ENCODE results near the gene FAM32A.
A peak's percentile ranks its signal among the peaks of the same experiment; 100 is the strongest.

FAM32A gene

DNA sequence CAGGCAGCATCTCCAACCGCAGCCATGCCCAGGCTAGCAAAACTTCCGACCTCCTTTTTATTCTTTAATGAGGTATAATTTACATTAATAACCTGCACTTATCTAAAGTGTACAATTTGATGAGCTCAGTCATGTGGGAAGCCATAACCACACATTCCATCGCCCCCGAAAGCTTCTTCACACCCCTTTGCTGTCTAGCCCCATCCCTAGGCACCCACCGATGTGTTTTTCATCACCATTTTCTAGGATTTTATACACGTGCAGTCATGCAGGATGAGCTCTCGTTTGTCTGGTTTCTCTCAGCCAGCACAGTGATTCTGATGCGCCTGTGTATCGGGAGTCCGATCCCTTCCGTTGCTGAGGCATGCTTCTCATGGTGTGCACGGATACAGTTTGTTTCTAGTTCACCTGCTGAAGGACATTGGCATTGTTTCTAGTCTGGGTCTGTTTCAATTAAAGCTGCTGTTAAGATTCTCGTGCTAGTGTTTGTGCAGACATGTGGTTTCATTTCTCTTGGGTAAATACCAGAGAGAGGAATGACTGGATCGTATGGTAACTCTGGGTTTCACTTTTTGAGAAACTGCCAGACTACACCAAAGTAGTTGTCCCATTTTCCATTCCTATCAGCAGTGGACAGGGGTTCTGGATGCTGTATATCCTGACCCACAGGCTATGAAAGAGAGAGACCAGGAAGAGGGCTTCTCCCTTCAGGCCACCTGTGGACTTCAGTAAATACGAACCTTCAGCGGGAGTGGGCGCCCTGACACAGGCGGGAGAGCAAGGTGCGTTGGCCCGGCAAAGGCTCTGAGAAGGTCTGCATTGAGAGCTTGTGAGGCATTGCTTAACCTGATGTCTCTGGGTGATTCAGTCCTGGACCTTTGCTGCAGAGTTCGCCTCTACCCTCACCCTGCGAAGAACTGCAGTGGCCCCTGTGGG lies 17.4 kb downstream of the FAM32A start:
- DNase-seq: no peak

GRCh38 chr19:16203256-16204004 lies 18.2 kb downstream of the FAM32A start:
- no peak for DNase-seq

GRCh38 chr19:16204005-16204294 lies 18.7 kb downstream of the FAM32A start:
- DNase-seq: no peak

- DNase-seq: peak in 1 of 51 donors; percentile 20
Observed at GRCh38 chr19:16205205-16206045, 20.2 kb downstream of the FAM32A start.

- DNase-seq: no peak
Observed at GRCh38 chr19:16206046-16206605, 20.9 kb downstream of the FAM32A start.

- no peak for DNase-seq
Observed at GRCh38 chr19:16206637-16207036, 21.4 kb downstream of the FAM32A start.

DNA sequence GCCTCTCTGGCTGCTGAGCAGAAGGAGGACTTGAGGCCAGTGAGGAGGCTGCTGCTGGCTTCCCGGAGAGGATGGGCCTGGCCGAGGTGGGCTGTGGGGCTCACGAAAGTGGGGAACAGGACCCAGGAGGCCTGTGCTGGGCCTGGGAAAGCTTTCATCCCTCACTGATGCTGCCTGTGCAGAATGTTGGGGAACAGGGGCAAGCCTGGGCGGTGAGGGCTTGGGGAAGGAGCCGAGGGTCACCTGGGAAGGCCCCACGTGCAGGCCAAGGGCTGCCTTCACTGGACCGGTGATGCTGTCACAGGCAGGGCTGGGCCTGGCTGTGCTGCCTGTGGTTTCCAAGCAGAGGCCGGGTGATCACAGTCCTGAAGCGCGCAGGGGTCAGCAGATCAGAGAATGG lies 21.9 kb downstream of the FAM32A start:
- DNase-seq: no peak

GRCh38 chr19:16207490-16208025 lies 22.3 kb downstream of the FAM32A start:
- no peak for DNase-seq

GRCh38 chr19:16208064-16208759 lies 23.0 kb downstream of the FAM32A start:
- DNase-seq: no peak

DNA sequence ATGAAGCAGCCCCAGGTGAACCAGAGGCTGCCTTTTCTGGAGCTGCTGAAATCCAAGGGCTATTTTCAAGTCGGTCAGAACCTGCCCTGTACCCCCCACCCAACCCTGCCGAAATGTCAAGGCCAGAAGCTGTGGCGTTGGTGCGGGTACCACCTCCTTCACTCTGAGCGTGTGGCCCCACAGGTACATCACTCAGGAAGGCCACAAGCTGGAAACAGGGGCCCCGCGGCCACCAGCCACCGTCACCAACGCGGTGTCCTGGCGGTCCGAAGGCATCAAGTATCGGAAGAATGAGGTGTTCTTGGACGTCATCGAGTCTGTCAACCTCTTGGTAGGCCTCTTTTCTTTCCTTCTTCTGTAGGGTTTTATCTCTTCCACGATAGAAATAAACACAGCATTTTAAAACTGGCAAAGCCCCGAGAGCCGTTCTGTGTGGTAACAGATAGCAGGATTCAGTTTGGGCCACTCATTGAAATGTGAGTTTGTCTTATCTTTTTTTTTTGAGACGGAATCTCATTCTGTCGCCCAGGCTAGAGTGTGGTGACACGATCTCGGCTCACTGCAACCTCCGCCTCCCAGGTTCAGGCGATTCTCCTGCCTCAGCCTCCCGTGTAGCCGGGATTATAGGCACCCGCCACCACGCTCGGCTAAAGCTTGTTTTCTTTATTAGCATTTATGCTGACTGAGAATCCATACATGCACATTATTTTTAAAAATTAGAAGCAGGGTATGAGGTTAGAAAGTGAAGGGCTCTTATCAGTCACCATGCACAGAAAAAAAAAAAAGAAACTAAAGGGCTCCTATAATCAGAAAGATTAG lies 23.8 kb downstream of the FAM32A start:
- DNase-seq: no peak

GRCh38 chr19:16210168-16210567 lies 25.0 kb downstream of the FAM32A start:
- DNase-seq: no peak

- DNase-seq: no peak
Observed at GRCh38 chr19:16213076-16213475, 27.9 kb downstream of the FAM32A start.

DNA sequence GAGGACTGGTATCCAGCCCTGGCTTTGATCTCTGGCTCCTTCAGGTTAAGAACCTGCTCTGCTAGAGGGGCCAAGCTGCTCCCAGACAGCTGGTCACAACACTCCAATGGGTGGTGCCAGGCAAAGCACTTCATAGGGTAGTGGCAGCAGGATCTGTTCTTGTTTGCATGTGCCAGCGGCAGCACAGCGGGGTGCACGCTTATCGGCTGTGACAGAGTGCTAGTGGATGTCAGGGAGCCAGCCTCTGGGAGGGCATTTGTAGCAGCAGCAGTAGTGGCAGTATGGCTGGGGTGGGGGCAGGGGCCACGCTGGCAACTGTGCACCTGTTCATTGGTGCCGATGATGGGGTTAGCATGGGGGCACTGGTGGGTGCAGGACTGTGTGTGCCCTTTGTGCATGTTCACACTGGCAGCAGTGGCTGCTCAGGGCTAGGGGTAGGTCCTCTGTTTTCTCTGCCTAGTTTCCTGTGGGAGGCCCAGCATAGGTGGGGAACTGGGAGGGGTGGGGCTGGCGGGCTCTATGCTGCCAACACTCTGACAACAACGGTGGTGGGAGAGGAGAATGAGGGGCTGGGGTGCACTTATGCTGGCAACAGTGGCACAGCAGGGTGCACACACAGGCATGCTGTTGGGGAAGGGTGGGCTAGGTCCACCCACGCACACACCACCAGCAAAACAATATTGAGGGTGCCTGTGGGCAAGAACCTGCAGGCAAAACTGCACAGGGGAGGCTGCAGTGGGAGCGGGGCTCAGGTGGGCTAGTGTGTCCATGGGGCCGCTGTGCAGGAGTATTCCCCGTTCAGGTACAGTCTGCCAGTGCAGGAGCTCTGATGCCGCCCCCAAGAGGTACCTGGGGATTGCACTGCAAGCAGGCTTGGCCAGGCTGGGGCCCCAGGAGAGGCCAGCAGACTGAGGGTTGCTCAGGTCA lies 31.8 kb downstream of the FAM32A start:
- DNase-seq: peak in 1 of 51 donors; percentile 4

GRCh38 chr19:16217716-16218451 lies 32.7 kb downstream of the FAM32A start:
- no peak for DNase-seq

DNA sequence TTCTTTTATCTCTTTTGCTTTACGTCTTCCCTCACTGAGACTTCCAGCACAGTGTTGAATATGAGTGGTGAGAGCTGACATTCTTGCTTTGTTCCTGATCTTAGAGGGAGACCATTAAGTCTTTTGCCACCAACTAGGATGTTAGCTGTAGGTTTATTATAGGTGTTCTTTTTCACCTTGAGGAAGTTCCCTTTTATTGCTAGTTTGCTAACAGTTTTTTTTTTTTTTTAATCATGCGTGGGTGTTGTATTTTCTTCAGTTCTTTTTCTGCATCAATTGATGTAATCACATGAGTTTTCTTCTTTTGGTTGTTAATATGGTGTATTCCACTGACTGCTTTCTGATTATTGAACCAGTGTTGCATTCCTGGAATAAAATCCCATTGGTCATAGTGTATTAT lies 33.6 kb downstream of the FAM32A start:
- no peak for DNase-seq

DNA sequence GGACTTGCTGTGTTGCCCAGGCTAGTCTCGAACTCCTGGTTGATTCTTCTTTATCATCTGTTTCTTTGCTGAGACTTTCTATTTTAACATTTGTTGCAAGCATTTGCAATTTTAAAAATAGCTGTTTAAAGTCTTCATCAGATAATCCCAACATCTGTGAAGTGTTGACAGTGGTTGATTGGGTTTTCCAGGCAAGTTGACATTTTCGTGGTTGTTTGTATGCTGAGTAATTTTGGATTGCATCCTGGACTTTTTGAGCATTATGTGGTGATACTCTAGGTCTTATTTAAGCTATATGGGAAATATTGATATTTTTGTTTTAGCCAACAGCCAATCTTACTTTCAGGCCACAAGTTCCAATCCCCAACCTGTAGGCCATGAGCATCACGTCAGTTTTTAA lies 37.6 kb downstream of the FAM32A start:
- no peak for DNase-seq

DNA sequence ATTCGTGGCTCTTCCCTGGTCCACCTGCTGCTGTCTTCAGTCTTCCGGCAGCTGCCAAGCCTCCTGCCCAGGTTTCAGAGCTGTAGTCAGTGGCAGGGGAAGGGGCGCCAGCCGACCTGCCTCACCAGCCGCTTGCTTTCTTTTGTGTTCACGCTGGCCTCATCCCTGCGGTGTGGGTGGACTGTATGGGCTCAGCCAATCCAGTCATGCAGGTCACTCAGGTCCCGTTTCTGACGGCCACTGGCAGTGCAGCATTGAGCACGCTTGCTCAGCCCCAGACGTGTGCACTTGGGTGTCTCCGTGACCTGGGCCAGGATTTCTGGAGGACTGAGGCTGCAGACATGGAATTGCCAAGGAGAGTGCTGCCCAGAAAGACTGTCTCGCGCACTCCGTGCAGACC lies 38.5 kb downstream of the FAM32A start:
- DNase-seq: no peak

All from hypothalamus (tissue), 51 donors.